DND-41 (cell line): ENCODE results near the gene GRK3.
"Not testable (repeated sequence)": the region's sequence is repeated elsewhere in the genome, so short reads cannot be mapped to it uniquely, and the experiment has no call there.

ENCODE experiments used
- CTCF ChIP-seq: IDR thresholded peaks from 2 replicates; pipeline ENCODE4 v1.5.1; 2012; ENCODE audit warnings: borderline replicate concordance, low read length, moderate library complexity, mild to moderate bottlenecking; ENCODE audit not compliant: poor library complexity, severe bottlenecking; ENCODE audit errors: extremely low read depth
- EZH2 ChIP-seq: IDR thresholded peaks from 3 replicates; pipeline ENCODE4 v1.6.1; 2012; ENCODE audit warnings: borderline replicate concordance, low read depth, mild to moderate bottlenecking, moderate library complexity, low read length, inconsistent platforms; ENCODE audit not compliant: severe bottlenecking

GRCh38 chr22:25562966-25563760 lies 1.3 kb upstream of the GRK3 start:
- not testable (repeated sequence) for TF ChIP-seq CTCF, EZH2
